K562 (cell line): ENCODE measurements around the gene MPPED2. TPM values are rescaled to one million over a fixed set of nuclear protein-coding genes. Genes with fewer than 3 reads are reported as not detected.

Experiments used
- ATAC-seq: fragments of 200-7000 bp; cut with Tn5 transposase; 3 replicates; pipeline ENCODE4 v1.9.1; 2020; ENCODE audit warnings: moderate library complexity
- BruUV-seq: library from RNA; stranded (reverse); fragments of 400-500 nt; replicated peaks from 2 replicates; lab custom pipeline; 2021; lab: Mats Ljungman, UMichigan
- CTCF ChIA-PET: fragments of 300-600 bp; formaldehyde crosslinking; extraction: SDS; loops from one replicate; lab custom pipeline; 2021; ENCODE audit warnings: low intra/inter-chr PET ratio; lab: Yijun Ruan, JAX
- POLR2A ChIA-PET: fragments of 300-600, 350-650 bp; sonication (Branson Sonifier 250); formaldehyde crosslinking; extraction: SDS; loops from one replicate; lab custom pipeline; 2021; ENCODE audit warnings: antibody characterized with exemption, inconsistent platforms; lab: Yijun Ruan, JAX
- DNase-seq, 4 experiments: peaks; one replicate each; pipeline versions ENCODE4 v3.0.0 to v3.0.0-alpha.2; 2011 to 2018; ENCODE audit warnings: low spot score in 3 of 4, mixed read lengths in 3 of 4; ENCODE audit errors: extremely low read depth in 1 of 4
- FAIRE-seq: peaks from 2 replicates; lab custom pipeline; 2011; peaks lifted over from hg19 to GRCh38; lab: Jason Lieb, UNC
- H2AFZ ChIP-seq: 2 replicates; pipeline ENCODE4 v1.6.0; 2011; ENCODE audit warnings: low read depth, low read length, control low read depth, inconsistent platforms
- H3K27ac ChIP-seq: fragments of 200-600 bp; 3 replicates; pipeline ENCODE4 v1.8.0; 2011; ENCODE audit warnings: low read depth, mild to moderate bottlenecking, control low read depth, inconsistent platforms, low read length, moderate library complexity, mixed read lengths; ENCODE audit errors: extremely low read depth
- H3K27me3 ChIP-seq, 2 experiments: fragments of 300-600 bp in 1 of 2; 2 replicates in 1 of 2; 3 replicates in 1 of 2; pipeline versions ENCODE4 v1.6.0 to v1.8.0; 2011; ENCODE audit warnings: inconsistent platforms in 2 of 2, low read length in 2 of 2, mild to moderate bottlenecking in 1 of 2, mixed read lengths in 1 of 2, moderate library complexity in 1 of 2; ENCODE audit not compliant: control insufficient read depth in 2 of 2, insufficient read depth in 2 of 2
- H3K36me3 ChIP-seq: fragments of 300-600 bp; 3 replicates; pipeline ENCODE4 v1.8.0; 2011; ENCODE audit warnings: mild to moderate bottlenecking, low read length, inconsistent platforms; ENCODE audit not compliant: control insufficient read depth, insufficient read depth
- H3K4me1 ChIP-seq, 2 experiments: fragments of 200-600 bp in 1 of 2; replicated peaks in 1 of 2; 2 replicates in 1 of 2; 3 replicates in 1 of 2; pipeline versions ENCODE4 v1.5.1 to v1.8.0; 2011; ENCODE audit warnings: inconsistent platforms in 2 of 2, low read length in 2 of 2, mild to moderate bottlenecking in 1 of 2, mixed read lengths in 1 of 2, moderate library complexity in 1 of 2; ENCODE audit not compliant: control insufficient read depth in 2 of 2, insufficient read depth in 2 of 2
- H3K4me2 ChIP-seq: 2 replicates; pipeline ENCODE4 v1.6.1; 2011; ENCODE audit warnings: low read length, control low read depth, inconsistent platforms, mixed read lengths; ENCODE audit not compliant: insufficient read depth
- H3K4me3 ChIP-seq: fragments of 200-600 bp; sonication (generic), shearing (Covaris generic); 2 replicates; pipeline ENCODE4 v1.5.1; 2016; ENCODE audit warnings: control low read depth, inconsistent platforms
- H3K79me2 ChIP-seq: fragments of 200-600 bp; 3 replicates; pipeline ENCODE4 v1.8.0; 2011; ENCODE audit warnings: low read length, inconsistent platforms; ENCODE audit not compliant: control insufficient read depth, insufficient read depth
- H3K9ac ChIP-seq, 2 experiments: 2 replicates each; pipeline versions ENCODE4 v1.6.0 to v1.6.1; 2011; ENCODE audit warnings: low read depth in 2 of 2, low read length in 2 of 2, control low read depth in 1 of 2, inconsistent platforms in 1 of 2, mild to moderate bottlenecking in 1 of 2, mixed read lengths in 1 of 2; ENCODE audit not compliant: insufficient read depth in 1 of 2
- H3K9me1 ChIP-seq: one replicate; pipeline ENCODE4 v1.6.0; 2011; ENCODE audit warnings: inconsistent platforms, mild to moderate bottlenecking, low read length, moderate library complexity; ENCODE audit not compliant: control insufficient read depth, insufficient read depth
- H3K9me3 ChIP-seq: replicated peaks from 2 replicates; pipeline ENCODE4 v1.5.1; 2011; ENCODE audit warnings: low read depth, low read length, inconsistent platforms; ENCODE audit not compliant: control insufficient read depth, insufficient read depth
- H4K20me1 ChIP-seq: replicated peaks from 2 replicates; pipeline ENCODE4 v1.6.1; 2011; ENCODE audit warnings: low read length, inconsistent platforms, mixed read lengths; ENCODE audit not compliant: control insufficient read depth, insufficient read depth
- CHD1 ChIP-seq: fragments of 200-600 bp; sonication (generic); IDR thresholded peaks from one replicate; pipeline ENCODE4 v1.6.1; 2012; ENCODE audit warnings: mild to moderate bottlenecking, moderate library complexity, low read length, inconsistent platforms
- ILF3 ChIP-seq: fragments of 450-650 bp; IDR thresholded peaks from 2 replicates; pipeline ENCODE4 v1.6.1; 2018; ENCODE audit warnings: antibody characterized with exemption, mild to moderate bottlenecking, moderate library complexity, borderline replicate concordance
- OTX1 ChIP-seq: fragments of 450-650 bp; formaldehyde crosslinking; IDR thresholded peaks from 2 replicates; pipeline ENCODE4 v1.4.0; 2022; ENCODE audit warnings: mild to moderate bottlenecking
- SP1 ChIP-seq: sonication (generic); formaldehyde crosslinking; IDR thresholded peaks from 2 replicates; pipeline ENCODE4 v1.8.1; 2022; ENCODE audit warnings: mild to moderate bottlenecking, missing genetic modification reagents
- SRSF3 ChIP-seq: fragments of 200-400 bp; formaldehyde crosslinking; IDR thresholded peaks from 2 replicates; pipeline ENCODE4 v1.6.1; 2016; ENCODE audit warnings: mild to moderate bottlenecking, low read length, moderate library complexity; ENCODE audit not compliant: insufficient read depth
- ZNF561 ChIP-seq: fragments of 450-650 bp; formaldehyde crosslinking; conservative IDR thresholded peaks from 2 replicates; pipeline ENCODE4 v1.4.0; 2020; ENCODE audit warnings: mild to moderate bottlenecking, moderate library complexity
- ZNF639 ChIP-seq, 2 experiments: fragments of 200-800 bp in 1 of 2; sonication (Bioruptor generic) in 1 of 2; sonication (generic) in 1 of 2; formaldehyde crosslinking in 1 of 2; IDR thresholded peaks in 1 of 2; conservative IDR thresholded peaks in 1 of 2; 2 replicates each; pipeline versions ENCODE4 v1.5.0 to v1.6.1; 2016 to 2020; ENCODE audit warnings: missing compliant biosample characterization in 1 of 2, missing genetic modification characterization in 1 of 2, missing genetic modification reagents in 1 of 2
- WGBS: fragments of 100-300 bp; shearing (Covaris generic); methylation state at CpG from one replicate; pipeline ENCODE4 v1.1.6; 2016; ENCODE audit warnings: low coverage, mixed read lengths; ENCODE audit not compliant: insufficient coverage; ENCODE audit errors: missing lambda C conversion rate; 5-methylcytosine and 5-hydroxymethylcytosine counted together
- in situ Hi-C: fragments of 300-500 bp; cut with MboI; formaldehyde crosslinking; loops from 4 replicates; pipeline ENCODE4 v1.15.0; 2018; ENCODE audit warnings: inconsistent platforms, mixed read lengths
- intact Hi-C: fragments of 100-400 bp; cut with micrococcal nuclease; formaldehyde crosslinking; loops from 2 replicates; pipeline ENCODE4 v1.14.2; 2022
- polyA plus RNA-seq, 8 experiments: library from polyadenylated mRNA; depleted of rRNA in 4 of 8; stranded (reverse) in 5 of 8; unstranded in 3 of 8; fragments of >200 nt; fragmentation: Nextera tagmentation in 2 of 8; fragmentation: Illumina TruSeq in 1 of 8; extraction: Ambion mirVana in 2 of 8; extraction: Trizol in 1 of 8; gene quantifications; 2 replicates each; pipeline versions ENCODE4 v1.2.1 to v1.2.3, GENCODE V29; 2011 to 2014; ENCODE audit warnings: inconsistent platforms in 1 of 8, missing spikeins in 1 of 8
- total RNA-seq, 7 experiments: library from RNA; depleted of rRNA in 6 of 7; stranded (reverse); fragments of >200 nt in 6 of 7; fragmentation: Illumina TruSeq in 2 of 7; extraction: Trizol in 2 of 7; gene quantifications; 2 replicates each; pipeline versions ENCODE4 v1.2.1 to v1.2.3, GENCODE V29; 2011 to 2021; ENCODE audit warnings: low replicate concordance in 1 of 7
- TF ChIP-seq, protein P1 (sequence below): fragments of 250-450 bp; sonication (Bioruptor Pico); IDR thresholded peaks from 2 replicates; pipeline ENCODE4 v1.4.0; 2020; ENCODE audit warnings: mild to moderate bottlenecking, moderate library complexity, borderline replicate concordance
- TF ChIP-seq, protein P2 (sequence below): IDR thresholded peaks from 2 replicates; pipeline ENCODE4 v1.6.1; 2014; ENCODE audit warnings: antibody characterized with exemption

The MPPED2 gene
- total and polyA plus RNA-seq, 9 of the 15 experiments (the other 6 are each of a cell fraction or from before 2014, with no cell fraction given), result not detected

DNA sequence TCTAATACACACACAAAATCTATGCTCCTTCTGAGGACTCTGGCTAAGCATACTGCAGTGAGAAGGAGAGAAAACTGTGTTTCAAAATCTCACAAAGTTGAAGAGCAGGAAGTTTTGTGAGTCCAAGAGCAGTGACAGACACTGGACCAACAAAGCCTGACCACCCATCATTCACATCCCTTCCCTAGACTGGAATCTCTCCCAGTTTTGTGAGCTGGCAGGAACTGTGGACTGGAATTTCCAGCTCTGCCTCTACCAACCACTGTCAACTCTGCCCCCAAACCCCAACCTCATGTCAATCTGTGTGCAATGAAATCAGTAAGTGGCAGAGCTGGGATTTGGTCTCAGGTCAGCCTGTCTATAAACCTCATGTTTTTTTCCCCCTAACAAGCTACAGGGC lies 150.7 kb downstream of the MPPED2 start (continued):
- TF ChIP-seq ZNF639 (CRISPR knock-in tag; conservative IDR thresholded peaks at IDR 0.05 in 1 of 2, IDR thresholded peaks at IDR 0.05 in 1 of 2) (no peak), SP1 (CRISPR knock-in tag) (no peak)

DNA sequence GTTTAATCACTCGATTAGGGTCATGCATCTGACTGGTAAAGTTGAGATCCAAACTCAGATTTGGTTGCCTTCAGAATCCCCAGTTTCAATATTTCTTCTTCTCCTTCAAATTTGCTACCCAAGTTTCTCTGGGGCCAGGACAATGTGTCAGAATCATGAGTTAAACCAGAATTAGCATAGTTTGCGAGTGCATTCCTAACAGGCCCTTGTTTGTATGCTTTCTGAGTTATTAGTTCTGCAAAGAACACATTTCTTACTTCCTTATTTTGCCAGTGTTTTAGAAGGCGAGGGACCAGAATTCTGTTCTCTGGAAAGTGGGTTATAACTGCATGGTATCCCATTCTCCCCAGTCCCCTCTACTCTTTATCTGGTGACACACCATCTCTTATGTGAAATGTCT lies 151.3 kb downstream of the MPPED2 start:
- Histone ChIP-seq H3K9me3 (no peaks in the 10 kb centered on the region), H4K20me1 (no peaks in the 10 kb centered on the region), H3K27ac (no peak overlapping the region), H3K4me1 (no peaks in the 10 kb centered on the region), H3K79me2 (no peaks in the 10 kb centered on the region), H3K9me1 (no peaks in the 10 kb centered on the region), H3K27me3 (no peaks in the 10 kb centered on the region), H3K9ac (no peak overlapping the region), H3K4me2 (no peak overlapping the region), H3K36me3 (no peaks in the 10 kb centered on the region), H3K4me3 (no peak overlapping the region), H2AFZ (no peak overlapping the region)
- TF ChIP-seq, protein P1, sequence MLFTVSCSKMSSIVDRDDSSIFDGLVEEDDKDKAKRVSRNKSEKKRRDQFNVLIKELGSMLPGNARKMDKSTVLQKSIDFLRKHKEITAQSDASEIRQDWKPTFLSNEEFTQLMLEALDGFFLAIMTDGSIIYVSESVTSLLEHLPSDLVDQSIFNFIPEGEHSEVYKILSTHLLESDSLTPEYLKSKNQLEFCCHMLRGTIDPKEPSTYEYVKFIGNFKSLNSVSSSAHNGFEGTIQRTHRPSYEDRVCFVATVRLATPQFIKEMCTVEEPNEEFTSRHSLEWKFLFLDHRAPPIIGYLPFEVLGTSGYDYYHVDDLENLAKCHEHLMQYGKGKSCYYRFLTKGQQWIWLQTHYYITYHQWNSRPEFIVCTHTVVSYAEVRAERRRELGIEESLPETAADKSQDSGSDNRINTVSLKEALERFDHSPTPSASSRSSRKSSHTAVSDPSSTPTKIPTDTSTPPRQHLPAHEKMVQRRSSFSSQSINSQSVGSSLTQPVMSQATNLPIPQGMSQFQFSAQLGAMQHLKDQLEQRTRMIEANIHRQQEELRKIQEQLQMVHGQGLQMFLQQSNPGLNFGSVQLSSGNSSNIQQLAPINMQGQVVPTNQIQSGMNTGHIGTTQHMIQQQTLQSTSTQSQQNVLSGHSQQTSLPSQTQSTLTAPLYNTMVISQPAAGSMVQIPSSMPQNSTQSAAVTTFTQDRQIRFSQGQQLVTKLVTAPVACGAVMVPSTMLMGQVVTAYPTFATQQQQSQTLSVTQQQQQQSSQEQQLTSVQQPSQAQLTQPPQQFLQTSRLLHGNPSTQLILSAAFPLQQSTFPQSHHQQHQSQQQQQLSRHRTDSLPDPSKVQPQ (CRISPR knock-in tag), result no peak
- TF ChIP-seq ILF3, result no peak
- TF ChIP-seq OTX1 (CRISPR knock-in tag), result no peak
- TF ChIP-seq, protein P2, sequence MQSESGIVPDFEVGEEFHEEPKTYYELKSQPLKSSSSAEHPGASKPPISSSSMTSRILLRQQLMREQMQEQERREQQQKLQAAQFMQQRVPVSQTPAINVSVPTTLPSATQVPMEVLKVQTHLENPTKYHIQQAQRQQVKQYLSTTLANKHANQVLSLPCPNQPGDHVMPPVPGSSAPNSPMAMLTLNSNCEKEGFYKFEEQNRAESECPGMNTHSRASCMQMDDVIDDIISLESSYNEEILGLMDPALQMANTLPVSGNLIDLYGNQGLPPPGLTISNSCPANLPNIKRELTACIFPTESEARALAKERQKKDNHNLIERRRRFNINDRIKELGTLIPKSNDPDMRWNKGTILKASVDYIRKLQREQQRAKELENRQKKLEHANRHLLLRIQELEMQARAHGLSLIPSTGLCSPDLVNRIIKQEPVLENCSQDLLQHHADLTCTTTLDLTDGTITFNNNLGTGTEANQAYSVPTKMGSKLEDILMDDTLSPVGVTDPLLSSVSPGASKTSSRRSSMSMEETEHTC, result no peak
- no peak for TF ChIP-seq CHD1
- no peak for TF ChIP-seq ZNF561
- TF ChIP-seq SRSF3, result no peak
- in situ Hi-C loops, result no loop called here
- CTCF ChIA-PET, result no interaction called here
- no peak for FAIRE-seq
- WGBS, result 0% methylated on average over 3 of the region's 3 CpGs
- no peak for DNase-seq
- POLR2A ChIA-PET, result interaction anchor here (0.5 kb wide), 1 partner anchor 282 kb away, joined by 3 read pairs; no protein-coding TSS in a partner anchor
- no peak for ATAC-seq
- intact Hi-C loops, result no loop called here
- BruUV-seq, result no TSS peak
